Thoracic aorta (tissue), 2 donors: Measurements from ENCODE around the gene GLDN. TPM values are rescaled to one million over a fixed set of nuclear protein-coding genes. Genes with fewer than 3 reads are reported as not detected.

Experiments
- ATAC-seq: fragments of 150-250 bp; one replicate; pipeline ENCODE4 v1.8.0; 2017; ENCODE audit warnings: low read depth; ENCODE audit not compliant: insufficient number of reproducible peaks, low FRiP score
- DNase-seq: peaks from one replicate; pipeline ENCODE4 v3.0.0-alpha.2; 2020; ENCODE audit warnings: low spot score
- H3K27ac ChIP-seq, 2 donors: fragments of 200-600 bp; sonication (generic); 1 replicate in 1 of 2; 2 replicates in 1 of 2; pipeline ENCODE4 v1.5.1; 2016; ENCODE audit warnings: mild to moderate bottlenecking in 2 of 2, moderate library complexity in 2 of 2
- H3K27me3 ChIP-seq: fragments of 200-600 bp; sonication (generic); replicated peaks from 2 replicates; pipeline ENCODE4 v1.6.0; 2016; ENCODE audit warnings: mild to moderate bottlenecking; ENCODE audit not compliant: insufficient read depth
- H3K36me3 ChIP-seq: fragments of 200-600 bp; sonication (generic); one replicate; pipeline ENCODE4 v1.5.1; 2016
- H3K4me1 ChIP-seq, 2 donors: fragments of 200-600 bp; sonication (generic); 1 replicate in 1 of 2; 2 replicates in 1 of 2; pipeline versions ENCODE4 v1.5.1 to v1.6.0; 2016; ENCODE audit warnings: low read depth in 2 of 2, mild to moderate bottlenecking in 1 of 2; ENCODE audit not compliant: control insufficient read depth in 1 of 2
- H3K4me3 ChIP-seq: fragments of 200-600 bp; sonication (generic); 2 replicates; pipeline ENCODE4 v1.5.1; 2016; ENCODE audit warnings: mild to moderate bottlenecking
- H3K9me3 ChIP-seq: fragments of 200-600 bp; sonication (generic); 2 replicates; pipeline ENCODE4 v1.5.1; 2016
- CTCF ChIP-seq: fragments of 200-600 bp; sonication (generic); IDR thresholded peaks from one replicate; pipeline ENCODE4 v1.5.1; 2019; ENCODE audit warnings: antibody characterized with exemption
- total RNA-seq, 2 donors: library from RNA; depleted of rRNA; stranded (reverse); fragments of >200 nt; gene quantifications; one replicate each; pipeline versions ENCODE4 v1.1.0 to v1.2.3, GENCODE V29; 2016

The GLDN gene
- total RNA-seq, 2 donors from 2014 or later, result 20.7 to 26.0 TPM

- no peak for ATAC-seq
- peaks cover 29 to 53% of the 10 kb centered on the region in 2 donors for H3K4me1 ChIP-seq
Measured at GRCh38 chr15:51332206-51333147, 9.0 kb upstream of the GLDN start.

GRCh38 chr15:51333571-51333970, 7.9 kb upstream of the GLDN start:
- TF ChIP-seq CTCF, result no peak
- DNase-seq (no peak), ATAC-seq (no peak)
- Histone ChIP-seq H3K27ac (peak overlapping the region in 1 of 2 donors; percentile 72), H3K9me3 (no peaks in the 10 kb centered on the region), H3K4me3 (no peak overlapping the region), H3K36me3 (no peaks in the 10 kb centered on the region), H3K27me3 (no peaks in the 10 kb centered on the region), H3K4me1 (peaks cover 29 to 60% of the 10 kb centered on the region in 2 donors)

More at GRCh38 chr15:51332206-51333147, 9.0 kb upstream of the GLDN start:
- no peaks in the 10 kb centered on the region for H3K9me3 ChIP-seq
- H3K27ac ChIP-seq, result peak overlapping the region in 1 of 2 donors; percentile 72
- no peak for DNase-seq
- no peaks in the 10 kb centered on the region for H3K27me3 ChIP-seq
- no peak overlapping the region for H3K4me3 ChIP-seq
- no peaks in the 10 kb centered on the region for H3K36me3 ChIP-seq
- TF ChIP-seq CTCF, result no peak

- DNase-seq (no peak), ATAC-seq (no peak)
- H3K27ac ChIP-seq, result peak overlapping the region; percentile 13 to 72
Measured at GRCh38 chr15:51334011-51334451, 7.4 kb upstream of the GLDN start.

GRCh38 chr15:51335087-51335486, 6.4 kb upstream of the GLDN start:
- no peak for DNase-seq
- H3K4me3 ChIP-seq, result no peak overlapping the region
- peak overlapping the region; percentile 62 to 72 for H3K27ac ChIP-seq
- no peak for TF ChIP-seq CTCF
- H3K36me3 ChIP-seq, result no peaks in the 10 kb centered on the region
- H3K4me1 ChIP-seq, result peaks cover 29 to 60% of the 10 kb centered on the region in 2 donors
- H3K9me3 ChIP-seq, result no peaks in the 10 kb centered on the region
- no peaks in the 10 kb centered on the region for H3K27me3 ChIP-seq
- no peak for ATAC-seq

More at GRCh38 chr15:51334011-51334451, 7.4 kb upstream of the GLDN start:
- TF ChIP-seq CTCF, result no peak
- Histone ChIP-seq H3K4me3 (no peak overlapping the region), H3K36me3 (no peaks in the 10 kb centered on the region), H3K27me3 (no peaks in the 10 kb centered on the region), H3K9me3 (no peaks in the 10 kb centered on the region), H3K4me1 (peaks cover 29 to 60% of the 10 kb centered on the region in 2 donors)

GRCh38 chr15:51335538-51336410, 5.7 kb upstream of the GLDN start:
- ATAC-seq (peak; percentile 40), DNase-seq (no peak)
- Histone ChIP-seq H3K9me3 (no peaks in the 10 kb centered on the region), H3K4me1 (peaks cover 30 to 63% of the 10 kb centered on the region in 2 donors), H3K27ac (peak overlapping the region; percentile 62 to 72), H3K27me3 (no peaks in the 10 kb centered on the region), H3K4me3 (no peak overlapping the region), H3K36me3 (no peaks in the 10 kb centered on the region)
- TF ChIP-seq CTCF, result peak; percentile 43
